Glomerular visceral epithelial cell (primary cell): ENCODE results near the gene PDGFD.
A peak's percentile ranks its signal among the peaks of the same experiment; 100 is the strongest.

ENCODE experiments used
- DNase-seq: peaks from one replicate; pipeline ENCODE4 v3.0.0-alpha.2; 2016; ENCODE audit errors: extremely low spot score

The PDGFD gene

GRCh38 chr11:104145062-104145461 is 18.9 kb downstream of the PDGFD start:
- DNase-seq = no peak

GRCh38 chr11:104142698-104143097 is 21.2 kb downstream of the PDGFD start:
- DNase-seq = no peak

- DNase-seq = no peak
Observed at GRCh38 chr11:104136861-104137260, 27.1 kb downstream of the PDGFD start.

- DNase-seq = peak; percentile 12
Observed at GRCh38 chr11:104134745-104135144, 29.2 kb downstream of the PDGFD start.

GRCh38 chr11:104130161-104130560 is 33.8 kb downstream of the PDGFD start:
- DNase-seq = no peak

- no peak for DNase-seq
Observed at GRCh38 chr11:104129145-104129544, 34.8 kb downstream of the PDGFD start.

GRCh38 chr11:104127828-104128227 is 36.1 kb downstream of the PDGFD start:
- no peak for DNase-seq

- DNase-seq = no peak
Observed at GRCh38 chr11:104126464-104126863, 37.5 kb downstream of the PDGFD start.

- DNase-seq = no peak
Observed at GRCh38 chr11:104124979-104125378, 39.0 kb downstream of the PDGFD start.

GRCh38 chr11:104122836-104123235 is 41.1 kb downstream of the PDGFD start:
- no peak for DNase-seq

GRCh38 chr11:104122011-104122635 is 41.8 kb downstream of the PDGFD start:
- DNase-seq = no peak

GRCh38 chr11:104120493-104121137 is 43.3 kb downstream of the PDGFD start:
- no peak for DNase-seq

- no peak for DNase-seq
Observed at GRCh38 chr11:104118105-104118744, 45.7 kb downstream of the PDGFD start.

GRCh38 chr11:104113541-104113940 is 50.4 kb downstream of the PDGFD start:
- no peak for DNase-seq

GRCh38 chr11:104106136-104106754 is 57.7 kb downstream of the PDGFD start:
- DNase-seq = no peak

GRCh38 chr11:104105155-104105554 is 58.8 kb downstream of the PDGFD start:
- no peak for DNase-seq

- DNase-seq = no peak
Observed at GRCh38 chr11:104104664-104105063, 59.3 kb downstream of the PDGFD start.

- DNase-seq = no peak
Observed at GRCh38 chr11:104104201-104104600, 59.7 kb downstream of the PDGFD start.

- no peak for DNase-seq
Observed at GRCh38 chr11:104098555-104098954, 65.4 kb downstream of the PDGFD start.

GRCh38 chr11:104098132-104098531 is 65.8 kb downstream of the PDGFD start:
- DNase-seq = no peak

- no peak for DNase-seq
Observed at GRCh38 chr11:104096900-104097299, 67.0 kb downstream of the PDGFD start.

- DNase-seq = no peak
Observed at GRCh38 chr11:104095791-104096190, 68.2 kb downstream of the PDGFD start.

GRCh38 chr11:104094576-104094975 is 69.4 kb downstream of the PDGFD start:
- DNase-seq = no peak
